ENCODE data around the gene RORC.

- TF ChIP-seq CTCF (IDR thresholded peaks at IDR 0.05; ENCODE audit: low read length), result no peak
- no peak for TF ChIP-seq EZH2phosphoT487 (IDR thresholded peaks at IDR 0.05; ENCODE audit: low read length)
These were observed 29.2 kb downstream of the RORC start for GRCh38 chr1:151802372-151802771.

Data from MM.1S (cell line).